Bronchial epithelial cell (primary cell): ENCODE results near the gene RGS6. TPM values are rescaled to one million over a fixed set of nuclear protein-coding genes. Genes with fewer than 3 reads are reported as not detected.

ENCODE experiments used
- DNase-seq: peaks from one replicate; pipeline ENCODE4 v3.0.0-alpha.2; 2010; ENCODE audit warnings: low read depth
- FAIRE-seq: peaks from 2 replicates; lab custom pipeline; 2011; peaks lifted over from hg19 to GRCh38; lab: Jason Lieb, UNC
- H3K27me3 ChIP-seq: 2 replicates; pipeline ENCODE4 v1.5.1; 2011; ENCODE audit warnings: low read length; ENCODE audit not compliant: control insufficient read depth, insufficient read depth
- H3K36me3 ChIP-seq: 2 replicates; pipeline ENCODE4 v1.5.1; 2011; ENCODE audit warnings: low read length; ENCODE audit not compliant: control insufficient read depth, insufficient read depth
- H3K4me3 ChIP-seq: 2 replicates; pipeline ENCODE4 v1.5.1; 2011; ENCODE audit warnings: mild to moderate bottlenecking, low read depth, low read length, control low read depth
- CTCF ChIP-seq: IDR thresholded peaks from 2 replicates; pipeline ENCODE4 v1.5.1; 2011; ENCODE audit warnings: mild to moderate bottlenecking, moderate library complexity, low read length, control low read depth, inconsistent platforms; ENCODE audit not compliant: insufficient read depth, severe bottlenecking
- total RNA-seq: library from RNA; depleted of rRNA; stranded (reverse); fragments of >200 nt; gene quantifications from 2 replicates; pipeline ENCODE4 v1.2.1, GENCODE V29; 2014

Gene RGS6
- total RNA-seq, 1 donor from 2014 or later = not detected

GRCh38 chr14:72333357-72333756 is 401.1 kb downstream of the RGS6 start:
- Histone ChIP-seq H3K27me3 (no peaks in the 10 kb centered on the region), H3K36me3 (no peaks in the 10 kb centered on the region), H3K4me3 (no peak overlapping the region)
- FAIRE-seq = no peak
- no peak for TF ChIP-seq CTCF
- no peak for DNase-seq

- DNase-seq (no peak), FAIRE-seq (no peak)
- H3K4me3 ChIP-seq = no peak overlapping the region
- no peaks in the 10 kb centered on the region for H3K27me3 ChIP-seq
- H3K36me3 ChIP-seq = no peaks in the 10 kb centered on the region
- TF ChIP-seq CTCF = no peak
Measured at GRCh38 chr14:72336311-72336980, 404.2 kb downstream of the RGS6 start.

- no peak for TF ChIP-seq CTCF
- Histone ChIP-seq H3K4me3 (no peak overlapping the region), H3K36me3 (no peaks in the 10 kb centered on the region), H3K27me3 (no peaks in the 10 kb centered on the region)
- no peak for FAIRE-seq
- DNase-seq = no peak
Measured at GRCh38 chr14:72341237-72341636, 409.0 kb downstream of the RGS6 start.

GRCh38 chr14:72341686-72342085 is 409.5 kb downstream of the RGS6 start:
- Histone ChIP-seq H3K27me3 (no peaks in the 10 kb centered on the region), H3K36me3 (no peaks in the 10 kb centered on the region), H3K4me3 (no peak overlapping the region)
- no peak for TF ChIP-seq CTCF
- DNase-seq (no peak), FAIRE-seq (no peak)

- Histone ChIP-seq H3K27me3 (no peaks in the 10 kb centered on the region), H3K4me3 (no peak overlapping the region), H3K36me3 (no peaks in the 10 kb centered on the region)
- FAIRE-seq = no peak
- no peak for TF ChIP-seq CTCF
- DNase-seq = no peak
Measured at GRCh38 chr14:72347118-72347517, 414.9 kb downstream of the RGS6 start.

GRCh38 chr14:72350215-72350614 is 418.0 kb downstream of the RGS6 start:
- Histone ChIP-seq H3K4me3 (no peak overlapping the region), H3K27me3 (no peaks in the 10 kb centered on the region), H3K36me3 (no peaks in the 10 kb centered on the region)
- DNase-seq = no peak
- TF ChIP-seq CTCF = no peak
- FAIRE-seq = no peak
